KG1 (cell line): ENCODE results near the gene MAML3.

Experiments
- DNase-seq: peaks from one replicate; lab custom pipeline; 2025; lab: John Stamatoyannopoulos, UW

Gene MAML3

GRCh38 chr4:139754938-139755337 lies 399.0 kb downstream of the MAML3 start:
- no peak for DNase-seq

GRCh38 chr4:139753686-139754085 lies 400.3 kb downstream of the MAML3 start:
- DNase-seq, result no peak

- no peak for DNase-seq
Measured at GRCh38 chr4:139749835-139750498, 404.0 kb downstream of the MAML3 start.

- DNase-seq, result no peak
Measured at GRCh38 chr4:139749338-139749737, 404.6 kb downstream of the MAML3 start.

DNA sequence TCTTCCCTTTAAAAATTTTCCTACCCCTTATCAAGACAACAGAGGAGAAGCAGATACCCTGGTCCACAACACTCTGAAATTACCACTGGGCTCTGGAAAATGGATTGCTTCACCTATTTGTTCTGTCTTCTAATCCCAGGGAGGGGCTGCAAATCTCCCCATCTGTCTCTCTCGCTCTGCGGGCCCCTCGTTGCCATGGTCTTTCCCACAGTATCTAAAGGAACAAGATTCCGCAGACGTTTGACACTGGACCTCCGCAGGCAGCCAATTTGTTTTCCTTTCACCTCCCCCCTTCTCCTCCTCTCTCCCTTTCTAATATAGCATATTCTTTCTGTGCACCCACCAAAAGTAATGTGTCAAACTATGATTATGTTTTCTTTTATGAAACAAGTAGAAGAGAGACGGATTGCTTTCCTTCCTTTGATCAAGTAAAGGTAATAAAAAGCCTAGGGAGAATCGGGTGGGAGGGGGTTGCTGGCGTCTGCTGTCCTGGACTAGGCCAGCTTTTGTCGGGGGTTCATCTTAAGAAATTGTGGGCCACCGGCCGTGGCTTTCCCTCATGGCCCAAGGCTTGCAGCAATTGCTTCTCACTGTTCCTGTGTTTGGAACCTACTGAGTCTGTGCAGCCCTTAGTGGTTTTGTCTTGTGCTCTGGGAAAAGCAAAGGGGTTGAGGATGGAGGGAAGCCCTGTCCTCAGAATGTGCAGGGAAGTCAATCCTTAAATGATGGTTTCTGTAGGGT lies 407.4 kb downstream of the MAML3 start:
- no peak for DNase-seq

- DNase-seq, result no peak
Measured at GRCh38 chr4:139745111-139745639, 408.8 kb downstream of the MAML3 start.

DNA sequence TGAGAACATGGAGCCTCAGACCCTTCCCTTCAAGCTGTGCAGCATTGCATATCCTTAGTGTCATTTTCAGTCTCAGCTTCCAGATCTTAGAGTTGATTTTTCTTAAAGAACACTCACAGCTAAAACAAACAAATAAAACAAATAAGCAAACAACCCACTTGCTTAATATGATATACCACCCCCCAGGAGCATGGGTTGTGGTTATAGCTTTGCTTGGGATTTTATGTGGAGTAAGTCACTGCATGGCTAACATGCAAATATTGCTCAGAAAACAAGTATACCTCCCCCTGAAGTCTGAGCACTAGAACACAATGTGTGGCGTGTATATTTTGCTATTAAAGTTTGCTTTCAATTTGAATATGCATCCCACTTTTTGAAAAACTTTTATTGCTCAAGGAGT lies 409.8 kb downstream of the MAML3 start:
- DNase-seq, result no peak

DNA sequence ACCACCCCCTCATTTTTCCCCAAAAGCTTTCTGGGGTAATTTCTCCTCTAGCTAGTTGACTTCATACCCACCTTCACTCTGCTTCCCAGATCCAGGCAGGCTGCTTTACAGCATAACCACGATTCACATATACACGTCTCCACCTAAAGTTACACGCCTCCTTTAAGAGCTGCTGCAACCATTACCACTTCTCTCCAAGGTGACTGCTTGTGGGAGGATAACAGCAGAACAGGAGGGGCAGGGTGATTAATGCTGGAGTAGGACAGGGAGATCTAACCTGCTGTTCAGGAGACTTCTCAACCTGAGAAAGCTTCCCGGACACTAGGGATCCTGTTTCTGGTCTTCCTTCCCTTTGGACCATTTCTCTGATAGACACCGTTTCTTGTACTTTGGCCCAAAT lies 411.0 kb downstream of the MAML3 start:
- no peak for DNase-seq

DNA sequence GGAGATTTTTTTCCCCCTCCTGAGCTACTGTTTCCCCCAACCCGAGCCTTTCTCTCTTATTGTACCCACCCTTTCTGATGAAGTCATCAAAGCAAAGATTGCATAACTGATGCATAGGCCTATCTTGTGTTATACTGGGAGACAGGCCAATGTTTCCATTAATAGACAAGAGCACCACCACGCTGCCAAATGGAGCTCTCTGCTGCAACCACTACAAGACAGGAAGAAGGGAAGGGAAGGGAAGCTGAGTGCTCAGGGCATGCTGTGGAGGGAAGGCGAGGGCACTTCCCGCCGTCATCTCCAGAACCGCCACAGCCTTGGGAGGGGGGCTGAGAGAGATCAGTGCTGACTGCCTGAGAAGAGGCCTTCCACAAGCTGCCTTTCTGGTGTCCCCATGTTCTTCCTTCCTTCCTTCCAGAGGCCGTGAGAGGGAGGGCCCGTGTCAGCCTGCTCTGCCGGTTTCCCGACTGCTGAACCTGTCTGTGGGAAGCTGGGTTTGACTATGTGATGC lies 413.4 kb downstream of the MAML3 start:
- no peak for DNase-seq

- no peak for DNase-seq
Measured at GRCh38 chr4:139740121-139740520, 413.9 kb downstream of the MAML3 start.

DNA sequence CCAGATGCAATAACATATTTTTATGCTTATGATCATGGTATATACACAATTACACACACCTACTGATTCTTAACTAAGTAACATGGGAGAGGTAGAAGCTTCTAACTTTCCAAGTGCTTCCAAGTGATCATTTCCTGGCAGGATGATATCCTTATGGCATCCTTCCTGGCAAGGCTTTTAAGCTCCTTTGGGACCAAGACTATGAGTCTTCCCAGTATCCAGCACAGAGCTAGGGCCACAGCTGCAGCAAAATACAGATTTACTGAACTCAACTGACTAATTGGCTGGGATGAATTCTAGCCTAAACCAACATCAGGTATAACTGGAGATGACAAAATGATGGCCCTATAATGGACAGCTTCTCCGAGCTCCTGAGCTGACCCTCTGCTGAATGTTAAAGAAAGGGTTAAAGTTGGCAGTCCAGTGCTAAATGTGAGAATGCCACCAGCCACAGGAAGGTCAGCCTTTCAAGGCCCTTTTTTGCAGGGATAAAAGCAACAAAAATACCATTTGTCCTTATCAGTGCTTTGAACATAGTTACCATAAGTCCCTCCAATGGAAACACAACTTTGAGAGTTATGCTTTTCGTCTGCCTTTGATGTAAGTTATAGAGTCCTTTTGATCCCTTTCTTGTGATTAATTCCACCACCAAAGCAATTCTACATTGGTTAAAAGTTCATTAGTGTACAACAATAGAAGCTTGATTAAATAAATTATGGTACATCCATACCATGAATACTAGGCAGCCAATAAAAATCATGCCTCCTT lies 415.0 kb downstream of the MAML3 start:
- no peak for DNase-seq

GRCh38 chr4:139736661-139737060 lies 417.3 kb downstream of the MAML3 start:
- no peak for DNase-seq

DNA sequence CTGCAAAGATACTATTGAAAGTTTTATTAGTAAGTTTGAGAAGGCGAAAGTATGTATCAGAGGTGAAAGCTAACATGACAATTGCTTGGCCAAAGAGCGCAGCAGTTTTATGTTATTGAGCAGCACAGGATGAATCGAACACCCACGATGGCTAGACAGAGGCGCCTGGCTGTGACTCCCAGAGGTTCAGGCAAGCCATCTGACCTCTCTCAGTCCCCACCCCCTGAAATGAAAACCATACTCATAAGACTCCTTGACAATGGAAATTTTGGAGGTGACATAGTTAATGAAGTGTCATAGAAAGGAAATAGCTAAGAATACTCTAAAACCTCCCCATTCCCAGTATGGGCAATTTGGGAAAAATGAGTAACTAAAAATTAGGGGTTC lies 417.7 kb downstream of the MAML3 start:
- DNase-seq, result no peak

- no peak for DNase-seq
Measured at GRCh38 chr4:139735381-139736273, 418.4 kb downstream of the MAML3 start.

- DNase-seq, result no peak
Measured at GRCh38 chr4:139734875-139735380, 419.1 kb downstream of the MAML3 start.

GRCh38 chr4:139734201-139734874 lies 419.6 kb downstream of the MAML3 start:
- DNase-seq, result no peak

DNA sequence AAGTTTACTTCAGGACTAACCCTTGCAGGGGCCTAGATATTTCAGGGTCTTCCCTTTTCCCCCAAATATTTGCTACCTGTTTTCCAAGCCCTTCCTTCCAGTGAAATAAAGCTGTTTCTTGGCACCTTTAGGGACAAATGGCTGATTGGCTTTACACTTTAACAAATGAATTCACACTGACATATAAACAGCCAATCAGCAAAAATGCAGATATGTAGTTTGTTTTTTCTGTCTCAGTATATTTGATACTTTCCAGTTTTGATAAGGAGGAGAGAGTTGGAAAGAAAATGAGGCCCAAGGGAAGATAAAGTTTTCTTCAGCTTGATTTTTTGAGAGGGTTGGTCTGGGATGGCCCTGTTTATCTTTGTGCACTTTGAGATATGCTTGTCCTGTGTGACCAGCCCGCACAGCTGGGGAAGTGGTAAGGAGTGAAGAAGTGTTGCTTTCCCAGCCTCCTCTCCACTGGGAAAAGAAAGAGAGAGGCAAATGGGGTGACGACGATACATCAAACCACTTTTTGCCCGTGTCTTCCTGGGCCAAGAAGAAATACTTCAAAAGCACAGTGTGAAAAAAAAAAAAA lies 420.9 kb downstream of the MAML3 start:
- no peak for DNase-seq

GRCh38 chr4:139728840-139729239 lies 425.1 kb downstream of the MAML3 start:
- no peak for DNase-seq

- DNase-seq, result no peak
Measured at GRCh38 chr4:139728146-139728545, 425.8 kb downstream of the MAML3 start.

- DNase-seq, result no peak
Measured at GRCh38 chr4:139726615-139727014, 427.4 kb downstream of the MAML3 start.
